Ectodermal cell (in vitro differentiated cells): ENCODE data around the gene ITLN2.
"Not testable (repeated sequence)": the region's sequence is repeated elsewhere in the genome, so short reads cannot be mapped to it uniquely, and the experiment has no call there.

Experiments
- H3K27ac ChIP-seq: 2 replicates; pipeline ENCODE4 v1.7.0; 2013; ENCODE audit warnings: mild to moderate bottlenecking, low read depth, low read length; ENCODE audit not compliant: insufficient read depth, poor library complexity, severe bottlenecking
- H3K27me3 ChIP-seq: 2 replicates; pipeline ENCODE4 v1.7.0; 2013; ENCODE audit warnings: mild to moderate bottlenecking, low read length; ENCODE audit not compliant: insufficient read depth, control insufficient read depth, poor library complexity, severe bottlenecking
- H3K36me3 ChIP-seq: one replicate; pipeline ENCODE4 v1.7.0; 2013; ENCODE audit warnings: low read length; ENCODE audit not compliant: control insufficient read depth, insufficient read depth
- H3K4me1 ChIP-seq: one replicate; pipeline ENCODE4 v1.7.0; 2013; ENCODE audit warnings: low read length; ENCODE audit not compliant: control insufficient read depth, insufficient read depth
- H3K4me3 ChIP-seq: 2 replicates; pipeline ENCODE4 v1.7.0; 2013; ENCODE audit warnings: low read depth, low read length, control low read depth; ENCODE audit not compliant: insufficient read depth
- H3K9me3 ChIP-seq: 2 replicates; pipeline ENCODE4 v1.7.0; 2013; ENCODE audit warnings: mild to moderate bottlenecking, low read length, moderate library complexity; ENCODE audit not compliant: control insufficient read depth
- WGBS, 2 experiments: methylation state at CpG; one replicate each; pipeline ENCODE4 v1.1.7; 2013; ENCODE audit warnings: missing lambda C conversion rate in 2 of 2; 5-methylcytosine and 5-hydroxymethylcytosine counted together

Gene ITLN2

GRCh38 chr1:160942926-160943325 is 11.7 kb downstream of the ITLN2 start:
- H3K4me3 ChIP-seq = no peak overlapping the region
- WGBS, 2 experiments = 91 to 95% methylated on average over 2 to 3 of the region's 3 CpGs

GRCh38 chr1:160936666-160937065 is 17.9 kb downstream of the ITLN2 start:
- H3K27me3 ChIP-seq, H3K4me1 ChIP-seq, H3K36me3 ChIP-seq, H3K9me3 ChIP-seq, H3K27ac ChIP-seq, H3K4me3 ChIP-seq: not testable (repeated sequence)
- 89 to 90% methylated on average over 17 to 19 of the region's 19 CpGs for WGBS, 2 experiments

More at GRCh38 chr1:160942926-160943325, 11.7 kb downstream of the ITLN2 start:
- H3K27ac ChIP-seq = no peak overlapping the region
- no peaks in the 10 kb centered on the region for H3K4me1 ChIP-seq
- no peaks in the 10 kb centered on the region for H3K27me3 ChIP-seq
- no peaks in the 10 kb centered on the region for H3K9me3 ChIP-seq
- H3K36me3 ChIP-seq = no peaks in the 10 kb centered on the region

DNA sequence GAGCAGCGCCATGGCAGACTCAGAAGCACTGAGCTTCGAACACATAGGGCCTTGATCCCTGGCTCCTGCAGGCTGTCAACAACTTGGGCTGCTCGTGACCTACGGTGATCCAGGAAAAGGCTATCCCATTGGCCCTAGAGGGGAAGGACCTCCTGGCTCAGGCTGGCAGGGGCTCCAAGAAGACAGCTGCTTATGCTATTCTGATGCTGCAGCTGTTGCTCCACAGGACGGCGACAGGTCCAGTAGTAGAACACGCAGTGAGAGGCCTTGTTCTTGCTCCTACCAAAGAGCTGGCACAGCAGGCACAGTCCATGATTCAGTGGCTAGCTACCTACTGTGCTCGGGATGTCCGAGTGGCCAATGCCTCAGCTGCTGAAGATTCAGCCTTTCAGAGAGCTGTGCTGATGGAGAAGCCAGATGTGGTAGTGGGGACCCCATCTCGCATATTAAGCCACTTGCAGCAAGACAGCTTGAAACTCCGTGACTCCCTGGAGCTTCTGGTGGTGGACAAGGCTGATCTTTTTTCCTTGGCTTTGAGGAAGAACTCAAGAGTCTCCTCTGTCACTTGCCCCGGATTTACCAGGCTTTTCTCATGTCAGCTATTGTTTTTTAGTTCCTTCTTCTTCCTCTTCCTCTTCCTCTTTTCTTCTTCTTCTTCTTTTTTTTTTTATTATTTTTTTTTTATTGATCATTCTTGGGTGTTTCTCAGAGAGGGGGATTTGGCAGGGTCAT is 18.9 kb downstream of the ITLN2 start:
- Histone ChIP-seq H3K27me3 (no peaks in the 10 kb centered on the region), H3K4me1 (no peaks in the 10 kb centered on the region), H3K4me3 (no peak overlapping the region), H3K9me3 (no peaks in the 10 kb centered on the region), H3K27ac (no peak overlapping the region), H3K36me3 (no peaks in the 10 kb centered on the region)
- WGBS, 2 experiments = 90 to 93% methylated on average over 12 of the region's 12 CpGs

GRCh38 chr1:160933305-160933704 is 21.3 kb downstream of the ITLN2 start:
- H3K4me1 ChIP-seq, H3K27me3 ChIP-seq, H3K36me3 ChIP-seq, H3K9me3 ChIP-seq, H3K4me3 ChIP-seq, H3K27ac ChIP-seq: not testable (repeated sequence)
- 96 to 97% methylated on average over 31 of the region's 31 CpGs for WGBS, 2 experiments

GRCh38 chr1:160925652-160926244 is 28.9 kb downstream of the ITLN2 start:
- no peaks in the 10 kb centered on the region for H3K36me3 ChIP-seq
- 83 to 88% methylated on average over 5 of the region's 5 CpGs for WGBS, 2 experiments
- H3K27ac ChIP-seq = no peak overlapping the region
- H3K4me3 ChIP-seq = no peak overlapping the region
- no peaks in the 10 kb centered on the region for H3K27me3 ChIP-seq
- H3K4me1 ChIP-seq = no peaks in the 10 kb centered on the region
- H3K9me3 ChIP-seq = peaks cover 4% of the 10 kb centered on the region

GRCh38 chr1:160924791-160925651 is 29.6 kb downstream of the ITLN2 start:
- 91% methylated on average over 6 to 7 of the region's 7 CpGs for WGBS, 2 experiments
- Histone ChIP-seq H3K27ac (no peak overlapping the region), H3K27me3 (no peaks in the 10 kb centered on the region), H3K4me1 (no peaks in the 10 kb centered on the region), H3K9me3 (peaks cover 4% of the 10 kb centered on the region), H3K36me3 (no peaks in the 10 kb centered on the region), H3K4me3 (no peak overlapping the region)

- H3K27me3 ChIP-seq = no peaks in the 10 kb centered on the region
- 100% methylated on average over 1 to 2 of the region's 2 CpGs for WGBS, 2 experiments
- H3K4me1 ChIP-seq = no peaks in the 10 kb centered on the region
- H3K4me3 ChIP-seq = no peak overlapping the region
- H3K9me3 ChIP-seq = no peaks in the 10 kb centered on the region
- H3K36me3 ChIP-seq = no peaks in the 10 kb centered on the region
- H3K27ac ChIP-seq = no peak overlapping the region
Observed at GRCh38 chr1:160916666-160917065, 37.9 kb downstream of the ITLN2 start.

DNA sequence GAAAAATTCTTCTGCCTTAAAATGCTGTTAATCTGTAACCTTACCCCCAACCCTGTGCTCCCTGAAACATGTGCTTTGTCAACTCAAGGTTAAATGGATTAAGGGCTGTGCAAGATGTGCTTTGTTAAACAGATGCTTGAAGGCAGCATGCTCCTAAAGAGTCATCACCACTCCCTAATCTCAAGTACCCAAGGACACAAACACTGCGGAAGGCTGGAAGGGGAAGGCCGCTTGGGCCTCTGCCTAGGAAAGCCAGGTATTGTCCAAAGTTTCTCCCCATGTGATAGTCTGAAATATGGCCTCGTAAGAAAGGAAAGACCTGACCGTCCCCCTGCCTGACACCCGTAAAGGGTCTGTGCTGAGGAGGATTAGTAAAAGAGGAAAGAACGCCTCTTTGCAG is 41.4 kb downstream of the ITLN2 start:
- 70 to 87% methylated on average over 6 of the region's 6 CpGs for WGBS, 2 experiments

DNA sequence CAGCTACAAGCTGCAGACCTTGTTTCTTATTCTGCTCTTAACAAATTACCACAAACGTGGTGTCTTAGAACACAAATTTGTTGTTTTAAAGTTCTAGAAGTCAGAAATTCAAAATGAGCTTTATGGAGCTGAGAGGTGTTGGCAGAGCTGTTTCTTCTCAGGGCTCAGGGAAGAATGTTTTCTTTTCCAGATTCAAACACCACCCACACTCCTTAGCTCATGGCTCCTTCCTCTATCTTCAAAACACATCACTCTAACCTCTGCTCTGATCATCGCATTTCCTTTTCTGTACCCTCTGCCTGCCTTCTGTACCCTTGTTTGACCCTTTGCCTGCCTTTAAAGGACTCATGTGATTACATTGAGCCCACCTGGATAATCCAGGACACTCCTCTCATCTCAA is 42.7 kb downstream of the ITLN2 start:
- Histone ChIP-seq H3K4me3 (no peak overlapping the region), H3K36me3 (no peaks in the 10 kb centered on the region), H3K4me1 (no peaks in the 10 kb centered on the region), H3K9me3 (no peaks in the 10 kb centered on the region), H3K27me3 (no peaks in the 10 kb centered on the region), H3K27ac (no peak overlapping the region)
- 84 to 97% methylated on average over 2 of the region's 2 CpGs for WGBS, 2 experiments

More for the DNA sequence above, 41.4 kb downstream of the ITLN2 start:
- H3K9me3 ChIP-seq, H3K4me1 ChIP-seq, H3K27me3 ChIP-seq, H3K36me3 ChIP-seq, H3K4me3 ChIP-seq, H3K27ac ChIP-seq: not testable (repeated sequence)

GRCh38 chr1:160911441-160911840 is 43.2 kb downstream of the ITLN2 start:
- H3K4me1 ChIP-seq = no peaks in the 10 kb centered on the region
- 90 to 92% methylated on average over 7 of the region's 7 CpGs for WGBS, 2 experiments
- no peak overlapping the region for H3K27ac ChIP-seq
- no peaks in the 10 kb centered on the region for H3K27me3 ChIP-seq
- H3K9me3 ChIP-seq = no peaks in the 10 kb centered on the region
- no peak overlapping the region for H3K4me3 ChIP-seq
- no peaks in the 10 kb centered on the region for H3K36me3 ChIP-seq
